ENCODE measurements around the gene TMEM52.
A peak's percentile ranks its signal among the peaks of the same experiment; 100 is the strongest.

TMEM52 gene

DNA sequence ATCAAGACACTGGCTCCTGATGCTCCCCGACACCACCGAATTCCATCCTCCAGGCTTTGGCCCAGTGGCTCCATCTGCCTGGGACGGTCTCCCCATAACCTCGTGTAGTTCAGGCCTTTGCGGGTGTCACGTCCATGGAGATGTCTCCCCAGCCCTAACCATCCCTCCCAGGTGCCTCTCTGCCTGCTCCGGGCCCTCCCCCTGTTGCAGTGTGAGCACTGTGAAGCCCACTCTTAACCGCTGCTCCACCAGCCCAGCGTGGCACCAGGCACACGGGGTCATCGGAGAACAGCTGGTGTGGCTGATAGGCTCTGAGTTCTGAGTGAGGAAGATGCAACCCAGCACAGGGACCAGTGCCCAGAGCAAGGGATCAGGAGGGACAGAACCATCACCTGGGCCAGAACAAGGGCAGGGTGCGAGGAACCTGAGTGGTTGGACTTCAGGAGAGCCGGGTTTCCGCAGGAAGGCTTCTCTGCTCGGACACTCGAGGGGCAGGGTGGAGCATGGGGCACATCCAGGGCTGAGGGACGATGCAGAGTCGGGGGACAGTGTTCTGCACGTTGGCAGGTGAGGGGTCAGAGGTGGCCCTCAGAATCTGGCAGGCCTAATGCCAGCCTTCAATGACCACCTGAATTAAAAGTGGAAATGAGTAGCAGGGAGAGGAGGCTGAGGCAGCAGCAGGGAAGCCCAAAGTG is 25.6 kb downstream of the TMEM52 start:
- H3K36me3 ChIP-seq (ENCODE audit: control insufficient read depth, insufficient read depth, low read length): no peaks in the 10 kb centered on the region
- DNase-seq: no peak
- peaks cover 10% of the 10 kb centered on the region for H3K4me1 ChIP-seq (ENCODE audit: control insufficient read depth, low read depth, low read length)
- no peak overlapping the region for H3K4me2 ChIP-seq (ENCODE audit: low read length)
- H3K23ac ChIP-seq (ENCODE audit: low read length): peak overlapping the region; percentile 45
- no peak overlapping the region for H2AK5ac ChIP-seq (ENCODE audit: low read length)
- no peak overlapping the region for H2BK5ac ChIP-seq (ENCODE audit: low read length)
- no peak overlapping the region for H4K8ac ChIP-seq (ENCODE audit: low read depth, low read length)
- H3K4me3 ChIP-seq (ENCODE audit: low read length): no peak overlapping the region
- no peak overlapping the region for H3K27ac ChIP-seq (ENCODE audit: low read depth, low read length)
- no peak overlapping the region for H3K9ac ChIP-seq (ENCODE audit: low read length)
- H3K79me2 ChIP-seq (ENCODE audit: control insufficient read depth, insufficient read depth, low read length): peaks cover 21% of the 10 kb centered on the region
- WGBS (ENCODE audit: extremely low coverage, insufficient coverage, low lambda C conversion rate): no CpG with 5 or more reads among the region's 19 CpGs
- no peak overlapping the region for H3K4ac ChIP-seq (ENCODE audit: low read depth, low read length)
- H2BK120ac ChIP-seq (ENCODE audit: low read depth, low read length): no peak overlapping the region
- H3K56ac ChIP-seq (ENCODE audit: low read length): peak overlapping the region; percentile 34
- no peaks in the 10 kb centered on the region for H3K27me3 ChIP-seq (ENCODE audit: insufficient read depth, low read length, poor library complexity)
- no peak overlapping the region for H3K18ac ChIP-seq (ENCODE audit: low read length)
- no peak overlapping the region for H2BK15ac ChIP-seq (replicated peaks; ENCODE audit: low read depth)
- no peak overlapping the region for H4K5ac ChIP-seq (ENCODE audit: low read length)
- peaks cover 2% of the 10 kb centered on the region for H3K79me1 ChIP-seq (ENCODE audit: low read length)

DNA sequence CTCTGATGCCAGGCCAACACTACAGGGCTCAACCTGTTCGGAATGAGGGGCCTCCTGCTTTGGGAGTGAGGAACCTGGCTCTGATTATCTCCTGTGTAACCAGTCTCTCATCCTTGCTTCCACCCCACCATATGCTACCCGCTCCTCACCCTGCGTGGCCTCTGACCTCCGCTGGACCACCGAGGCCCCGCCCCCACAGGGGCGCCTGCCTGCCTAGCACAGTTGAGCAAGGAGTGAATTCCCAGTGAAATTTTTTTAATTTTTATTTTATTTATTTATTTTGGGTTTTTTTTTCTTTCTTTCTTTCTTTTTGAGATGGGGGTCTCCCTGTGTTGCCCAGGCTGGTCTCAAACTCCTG is 26.3 kb downstream of the TMEM52 start:
- Histone ChIP-seq H4K8ac (ENCODE audit: low read depth, low read length) (no peak overlapping the region), H3K36me3 (ENCODE audit: control insufficient read depth, insufficient read depth, low read length) (no peaks in the 10 kb centered on the region), H3K9ac (ENCODE audit: low read length) (no peak overlapping the region), H3K4me2 (ENCODE audit: low read length) (no peak overlapping the region), H4K5ac (ENCODE audit: low read length) (no peak overlapping the region), H3K23ac (ENCODE audit: low read length) (no peak overlapping the region), H2BK5ac (ENCODE audit: low read length) (no peak overlapping the region), H3K56ac (ENCODE audit: low read length) (peak overlapping the region; percentile 25), H3K18ac (ENCODE audit: low read length) (no peak overlapping the region), H3K4ac (ENCODE audit: low read depth, low read length) (no peak overlapping the region), H3K79me2 (ENCODE audit: control insufficient read depth, insufficient read depth, low read length) (peaks cover 28% of the 10 kb centered on the region), H3K79me1 (ENCODE audit: low read length) (peaks cover 2% of the 10 kb centered on the region), H3K27me3 (ENCODE audit: insufficient read depth, low read length, poor library complexity) (no peaks in the 10 kb centered on the region), H2AK5ac (ENCODE audit: low read length) (no peak overlapping the region), H3K4me3 (ENCODE audit: low read length) (no peak overlapping the region), H3K27ac (ENCODE audit: low read depth, low read length) (no peak overlapping the region), H2BK120ac (ENCODE audit: low read depth, low read length) (no peak overlapping the region), H3K4me1 (ENCODE audit: control insufficient read depth, low read depth, low read length) (peaks cover 10% of the 10 kb centered on the region), H2BK15ac (replicated peaks; ENCODE audit: low read depth) (no peak overlapping the region)
- no CpG with 5 or more reads among the region's 7 CpGs for WGBS (ENCODE audit: extremely low coverage, insufficient coverage, low lambda C conversion rate)
- no peak for DNase-seq

DNA sequence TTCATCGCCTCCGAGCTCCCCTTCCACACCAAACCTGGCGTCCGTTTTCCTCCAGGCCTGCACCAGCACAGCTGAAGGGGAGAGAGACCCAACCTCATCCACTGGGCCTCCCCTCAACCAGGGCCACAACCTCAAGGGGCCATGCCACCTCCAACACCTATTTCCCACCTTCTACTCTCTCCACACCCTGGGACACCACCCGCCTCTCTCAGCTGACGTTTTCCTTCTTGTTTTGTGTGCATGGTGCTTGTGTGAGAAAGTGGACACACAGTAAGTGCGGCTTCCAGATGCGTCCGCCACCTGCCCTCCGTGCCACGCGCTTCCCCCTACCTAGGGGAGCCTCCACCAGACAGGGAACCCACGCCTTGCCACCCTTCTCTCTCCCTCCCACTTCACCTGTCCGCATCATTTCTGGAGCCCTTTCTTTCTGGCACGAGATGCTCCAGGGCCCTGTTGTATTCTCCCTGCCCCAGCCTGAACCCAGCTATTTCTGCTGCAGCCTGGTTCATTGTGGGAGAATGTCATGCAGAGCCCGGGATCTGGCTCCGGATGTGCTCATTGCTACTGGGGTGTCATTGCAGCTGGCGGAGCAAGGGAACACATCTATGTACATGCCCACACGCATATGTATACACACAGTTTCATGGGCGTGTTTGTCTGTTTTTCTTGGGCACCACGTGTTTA is 26.9 kb downstream of the TMEM52 start:
- H3K23ac ChIP-seq (ENCODE audit: low read length): peak overlapping the region; percentile 90
- H3K79me1 ChIP-seq (ENCODE audit: low read length): peaks cover 2% of the 10 kb centered on the region
- H3K4me1 ChIP-seq (ENCODE audit: control insufficient read depth, low read depth, low read length): peaks cover 10% of the 10 kb centered on the region
- H3K9ac ChIP-seq (ENCODE audit: low read length): peak overlapping the region; percentile 92
- WGBS (ENCODE audit: extremely low coverage, insufficient coverage, low lambda C conversion rate): no CpG with 5 or more reads among the region's 21 CpGs
- no peak for DNase-seq
- H4K5ac ChIP-seq (ENCODE audit: low read length): no peak overlapping the region
- H3K27me3 ChIP-seq (ENCODE audit: insufficient read depth, low read length, poor library complexity): no peaks in the 10 kb centered on the region
- H2BK15ac ChIP-seq (replicated peaks; ENCODE audit: low read depth): no peak overlapping the region
- peak overlapping the region; percentile 55 for H2AK5ac ChIP-seq (ENCODE audit: low read length)
- H3K27ac ChIP-seq (ENCODE audit: low read depth, low read length): no peak overlapping the region
- peak overlapping the region; percentile 97 for H3K56ac ChIP-seq (ENCODE audit: low read length)
- H3K79me2 ChIP-seq (ENCODE audit: control insufficient read depth, insufficient read depth, low read length): peaks cover 33% of the 10 kb centered on the region
- H2BK5ac ChIP-seq (ENCODE audit: low read length): no peak overlapping the region
- H3K4me2 ChIP-seq (ENCODE audit: low read length): peak overlapping the region; percentile 28
- no peaks in the 10 kb centered on the region for H3K36me3 ChIP-seq (ENCODE audit: control insufficient read depth, insufficient read depth, low read length)
- H4K8ac ChIP-seq (ENCODE audit: low read depth, low read length): no peak overlapping the region
- no peak overlapping the region for H3K4me3 ChIP-seq (ENCODE audit: low read length)
- H3K4ac ChIP-seq (ENCODE audit: low read depth, low read length): no peak overlapping the region
- H3K18ac ChIP-seq (ENCODE audit: low read length): no peak overlapping the region
- no peak overlapping the region for H2BK120ac ChIP-seq (ENCODE audit: low read depth, low read length)

DNA sequence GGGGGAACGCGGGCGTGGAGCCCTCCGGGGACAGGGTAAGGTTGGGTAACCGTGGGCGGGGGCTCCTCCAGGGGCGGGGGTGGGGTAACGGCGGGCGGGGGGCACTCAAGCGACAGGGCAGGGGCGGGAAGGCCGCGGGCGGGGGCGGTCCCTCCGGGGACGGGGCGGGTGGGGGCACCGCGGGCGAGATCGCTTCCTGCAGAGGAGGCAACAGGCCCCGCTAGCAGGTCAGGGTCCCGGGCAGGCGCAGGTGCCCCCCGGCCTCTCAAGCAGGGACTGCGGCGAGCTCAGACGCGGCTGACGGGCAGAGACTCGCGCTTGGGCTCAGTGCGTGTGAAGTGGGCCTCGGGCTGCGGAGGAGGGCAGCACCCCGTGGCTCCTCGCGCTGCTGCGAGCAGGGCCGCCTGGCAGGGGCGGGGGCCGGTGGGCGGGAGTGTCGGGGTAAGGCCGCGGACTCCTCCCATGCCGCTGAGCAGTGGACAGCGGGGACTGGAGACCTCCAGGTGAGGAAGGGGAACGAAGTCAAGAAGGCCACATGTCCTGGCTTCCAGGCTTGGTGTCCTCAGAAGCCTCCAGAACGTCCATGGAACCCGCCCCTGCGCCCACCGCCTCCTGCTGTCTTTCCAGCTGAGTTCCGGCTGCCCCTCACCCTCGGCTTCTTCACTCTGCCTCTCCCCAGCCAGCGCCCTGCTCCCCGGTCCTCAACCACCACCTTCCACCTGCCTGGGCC is 27.6 kb downstream of the TMEM52 start:
- peak overlapping the region; percentile 87 for H3K27ac ChIP-seq (ENCODE audit: low read depth, low read length)
- peaks cover 2% of the 10 kb centered on the region for H3K79me1 ChIP-seq (ENCODE audit: low read length)
- no peak overlapping the region for H2BK5ac ChIP-seq (ENCODE audit: low read length)
- no peaks in the 10 kb centered on the region for H3K27me3 ChIP-seq (ENCODE audit: insufficient read depth, low read length, poor library complexity)
- H2BK15ac ChIP-seq (replicated peaks; ENCODE audit: low read depth): no peak overlapping the region
- H3K4me2 ChIP-seq (ENCODE audit: low read length): peak overlapping the region; percentile 67
- DNase-seq: peak; percentile 67
- H4K8ac ChIP-seq (ENCODE audit: low read depth, low read length): no peak overlapping the region
- peak overlapping the region; percentile 59 for H3K23ac ChIP-seq (ENCODE audit: low read length)
- no peak overlapping the region for H4K5ac ChIP-seq (ENCODE audit: low read length)
- H3K79me2 ChIP-seq (ENCODE audit: control insufficient read depth, insufficient read depth, low read length): peaks cover 40% of the 10 kb centered on the region
- WGBS (ENCODE audit: extremely low coverage, insufficient coverage, low lambda C conversion rate): no CpG with 5 or more reads among the region's 59 CpGs
- peaks cover 10% of the 10 kb centered on the region for H3K4me1 ChIP-seq (ENCODE audit: control insufficient read depth, low read depth, low read length)
- no peaks in the 10 kb centered on the region for H3K36me3 ChIP-seq (ENCODE audit: control insufficient read depth, insufficient read depth, low read length)
- H3K4me3 ChIP-seq (ENCODE audit: low read length): peak overlapping the region; percentile 44
- peak overlapping the region; percentile 97 for H3K56ac ChIP-seq (ENCODE audit: low read length)
- peak overlapping the region; percentile 55 for H2AK5ac ChIP-seq (ENCODE audit: low read length)
- H2BK120ac ChIP-seq (ENCODE audit: low read depth, low read length): no peak overlapping the region
- H3K4ac ChIP-seq (ENCODE audit: low read depth, low read length): peak overlapping the region; percentile 74
- peak overlapping the region; percentile 92 for H3K9ac ChIP-seq (ENCODE audit: low read length)
- H3K18ac ChIP-seq (ENCODE audit: low read length): peak overlapping the region; percentile 77

DNA sequence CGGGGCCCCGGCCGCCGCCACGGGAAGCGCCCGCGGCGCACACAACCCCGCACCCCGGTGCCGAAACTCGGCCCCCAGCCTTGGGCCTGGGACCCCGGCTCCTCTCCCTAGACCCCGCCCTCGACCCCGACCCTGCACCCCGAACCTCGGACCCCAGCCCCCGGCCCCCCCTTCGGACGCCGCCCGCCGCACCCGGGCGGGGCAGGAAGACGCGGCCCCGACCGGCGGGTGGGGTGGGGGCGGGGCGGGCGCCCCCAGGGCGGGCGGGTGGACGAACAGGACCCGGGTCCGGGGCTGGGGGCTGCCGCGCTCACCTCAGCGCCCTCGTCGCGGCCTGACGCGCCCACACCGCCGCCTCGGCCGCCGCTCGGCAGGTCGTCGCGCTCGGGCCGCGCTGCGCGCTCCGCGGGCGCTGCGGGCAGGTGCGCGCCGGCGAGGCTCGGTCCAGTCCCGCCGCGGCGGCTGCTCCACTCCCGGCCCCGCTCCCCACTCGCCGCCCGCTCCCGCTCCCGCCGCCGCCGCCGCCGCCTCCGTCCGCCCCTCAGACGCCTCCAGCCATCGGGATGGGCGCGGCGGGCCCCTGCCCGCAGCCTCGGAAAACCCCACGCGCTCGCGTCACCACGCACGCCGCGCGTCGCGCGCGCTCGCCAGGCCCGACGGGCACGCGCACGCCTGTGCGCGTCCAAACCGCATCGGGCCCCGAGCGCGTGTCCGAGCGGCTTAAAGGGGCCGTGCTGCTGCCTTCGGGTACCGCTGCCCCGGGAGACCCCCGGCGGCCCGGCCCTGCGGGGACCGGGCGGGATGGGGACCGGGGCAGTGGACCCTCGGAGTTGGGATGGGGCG is 28.4 kb downstream of the TMEM52 start, which contains the start of gene GNB1:
Gene GNB1, minus strand, starts transcription at position 582 of the 843 bp plus-strand sequence. CDS start 65,634 bp downstream, outside the sequence.
- Histone ChIP-seq H3K18ac (ENCODE audit: low read length) (peak within 1 kb of the TSS; percentile 99), H2AK5ac (ENCODE audit: low read length) (peak within 1 kb of the TSS; percentile 55), H4K8ac (ENCODE audit: low read depth, low read length) (peak within 1 kb of the TSS; percentile 95), H3K79me2 (ENCODE audit: control insufficient read depth, insufficient read depth, low read length) (peaks cover 48% of the 10 kb centered on the region), H2BK5ac (ENCODE audit: low read length) (peak within 1 kb of the TSS; percentile 55), H3K23ac (ENCODE audit: low read length) (peak within 1 kb of the TSS; percentile 59), H3K9ac (ENCODE audit: low read length) (peak within 1 kb of the TSS; percentile 92), H4K5ac (ENCODE audit: low read length) (no peak within 1 kb of the TSS), H2BK120ac (ENCODE audit: low read depth, low read length) (peak within 1 kb of the TSS; percentile 68), H3K4me2 (ENCODE audit: low read length) (peak within 1 kb of the TSS; percentile 67), H3K56ac (ENCODE audit: low read length) (peak within 1 kb of the TSS; percentile 97), H3K4me1 (ENCODE audit: control insufficient read depth, low read depth, low read length) (peaks cover 10% of the 10 kb centered on the region), H3K4ac (ENCODE audit: low read depth, low read length) (peak within 1 kb of the TSS; percentile 100), H3K36me3 (ENCODE audit: control insufficient read depth, insufficient read depth, low read length) (no peaks in the 10 kb centered on the region), H3K27ac (ENCODE audit: low read depth, low read length) (peak within 1 kb of the TSS; percentile 87), H2BK15ac (replicated peaks; ENCODE audit: low read depth) (no peak within 1 kb of the TSS), H3K27me3 (ENCODE audit: insufficient read depth, low read length, poor library complexity) (no peaks in the 10 kb centered on the region), H3K79me1 (ENCODE audit: low read length) (peaks cover 2% of the 10 kb centered on the region), H3K4me3 (ENCODE audit: low read length) (peak within 1 kb of the TSS; percentile 94)
- no CpG with 5 or more reads among the region's 137 CpGs for WGBS (ENCODE audit: extremely low coverage, insufficient coverage, low lambda C conversion rate)
- DNase-seq: peak; percentile 92
